NCI-H526 treated with DMSO at 0.1 percent for 48 hours (cell line): Measurements from ENCODE around the gene SDC3.

Experiments
- DNase-seq: peaks from one replicate; lab custom pipeline; 2025; lab: John Stamatoyannopoulos, UW

SDC3 gene

DNA sequence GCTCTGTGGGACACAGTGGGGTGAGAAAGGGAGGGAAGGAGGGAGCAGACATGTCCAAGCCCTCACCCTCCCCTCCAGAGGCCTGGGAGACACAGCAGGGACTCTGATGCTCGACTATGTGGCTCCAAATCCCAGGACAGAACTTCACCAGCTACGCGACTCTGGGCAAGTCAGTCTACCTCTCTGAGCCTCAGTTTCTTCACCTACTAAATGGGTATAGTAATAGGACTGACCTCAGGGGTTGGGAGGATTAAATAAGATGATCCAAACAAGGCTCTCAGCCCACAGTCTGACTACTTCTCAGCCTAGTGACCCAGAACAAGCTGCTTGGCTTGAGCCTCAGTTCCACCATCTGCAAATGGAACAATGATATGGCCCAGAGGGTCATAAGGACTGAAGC lies 19.6 kb downstream of the SDC3 start:
- DNase-seq, result no peak

DNA sequence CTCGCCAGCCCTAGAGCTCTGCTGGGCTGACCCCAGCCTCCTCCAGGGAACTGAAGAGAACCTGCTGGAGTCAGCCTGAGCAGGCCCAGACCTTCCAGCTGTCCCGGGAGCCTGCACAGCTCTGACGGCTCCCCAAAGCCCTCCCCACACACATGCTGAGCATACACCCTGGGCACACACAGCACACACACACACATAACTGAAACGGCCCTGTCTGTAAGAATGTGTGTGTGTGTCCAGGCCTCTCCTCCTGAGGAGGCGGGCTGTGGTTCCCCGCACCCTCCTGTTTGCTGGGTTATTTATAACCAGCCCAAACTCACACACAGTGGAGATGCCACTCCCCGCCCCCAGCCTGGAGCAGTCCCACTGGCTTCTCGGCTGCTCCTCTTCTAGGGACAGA lies 20.2 kb downstream of the SDC3 start:
- peak; percentile 66 for DNase-seq

DNA sequence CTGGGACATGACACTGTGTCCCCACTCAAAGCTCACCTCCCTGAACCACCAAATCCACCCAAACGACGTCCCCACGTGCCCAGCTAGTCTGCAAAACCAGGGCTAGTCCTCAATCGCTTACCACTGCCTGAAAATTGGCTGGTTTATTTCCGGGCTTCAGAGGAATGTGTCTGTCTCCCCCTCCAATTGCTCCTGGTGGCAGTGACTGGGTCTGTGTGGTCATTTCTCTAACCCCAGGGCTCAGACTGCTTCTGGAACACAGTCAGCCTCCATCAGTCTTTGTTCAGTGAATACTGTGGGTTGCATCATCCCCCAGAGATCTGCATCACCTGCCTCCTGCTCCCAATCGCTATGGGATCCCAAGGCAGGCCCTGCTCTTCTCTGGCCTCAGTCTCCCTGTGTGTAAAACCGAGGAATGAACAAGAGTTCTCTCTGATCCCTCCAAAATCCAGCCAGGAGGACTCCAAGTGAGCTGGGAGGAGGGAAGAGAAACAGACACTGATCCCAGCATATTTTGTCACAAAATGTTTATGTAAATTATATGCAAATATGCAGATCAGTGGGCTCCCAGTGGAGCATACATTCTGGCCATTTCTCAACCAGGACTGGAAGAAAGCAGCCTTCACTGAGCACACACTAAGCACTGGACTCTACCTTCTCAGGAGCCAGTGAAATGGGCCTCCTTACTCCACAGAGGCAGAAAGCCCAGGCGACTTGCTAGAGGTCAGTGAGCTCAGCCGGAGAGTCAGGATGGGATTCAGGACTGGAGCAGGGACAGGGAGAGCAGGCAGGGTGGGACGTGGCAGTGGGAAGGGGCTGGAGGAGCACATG lies 20.9 kb downstream of the SDC3 start:
- peak; percentile 70 for DNase-seq

DNA sequence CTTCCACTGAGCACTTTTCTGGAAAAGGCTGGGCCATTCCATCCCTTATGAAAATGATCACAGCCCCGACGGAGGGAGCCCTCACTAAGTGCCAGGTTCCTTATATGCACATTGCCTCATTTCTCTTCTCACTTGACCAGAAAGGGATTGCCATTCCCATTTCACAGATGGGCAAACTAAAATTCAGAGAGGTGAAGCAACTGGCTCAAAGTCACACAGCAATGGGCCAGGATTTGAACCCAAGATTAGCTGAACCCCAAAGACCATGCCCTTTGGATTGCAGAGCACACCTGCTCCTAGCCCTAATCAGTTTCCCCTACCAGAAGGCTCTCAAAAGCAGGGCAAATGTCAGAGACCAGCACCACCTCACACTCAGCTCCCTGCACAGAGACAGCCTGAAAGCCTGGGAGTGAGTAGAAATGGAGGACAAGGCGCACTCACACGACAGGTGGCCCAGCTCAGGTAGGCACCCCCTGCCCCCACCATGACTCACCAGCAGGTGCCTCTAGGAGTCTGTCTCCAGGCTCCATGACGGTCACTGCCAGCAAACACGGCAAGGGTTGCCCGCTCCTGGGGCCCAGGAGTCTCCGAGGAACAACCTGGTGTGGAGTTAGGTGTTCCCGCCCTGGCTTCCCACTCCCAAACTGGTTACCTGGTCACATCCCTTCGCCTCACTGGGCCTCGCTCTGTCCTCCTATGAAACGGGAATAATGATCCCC lies 21.7 kb downstream of the SDC3 start:
- no peak for DNase-seq

DNA sequence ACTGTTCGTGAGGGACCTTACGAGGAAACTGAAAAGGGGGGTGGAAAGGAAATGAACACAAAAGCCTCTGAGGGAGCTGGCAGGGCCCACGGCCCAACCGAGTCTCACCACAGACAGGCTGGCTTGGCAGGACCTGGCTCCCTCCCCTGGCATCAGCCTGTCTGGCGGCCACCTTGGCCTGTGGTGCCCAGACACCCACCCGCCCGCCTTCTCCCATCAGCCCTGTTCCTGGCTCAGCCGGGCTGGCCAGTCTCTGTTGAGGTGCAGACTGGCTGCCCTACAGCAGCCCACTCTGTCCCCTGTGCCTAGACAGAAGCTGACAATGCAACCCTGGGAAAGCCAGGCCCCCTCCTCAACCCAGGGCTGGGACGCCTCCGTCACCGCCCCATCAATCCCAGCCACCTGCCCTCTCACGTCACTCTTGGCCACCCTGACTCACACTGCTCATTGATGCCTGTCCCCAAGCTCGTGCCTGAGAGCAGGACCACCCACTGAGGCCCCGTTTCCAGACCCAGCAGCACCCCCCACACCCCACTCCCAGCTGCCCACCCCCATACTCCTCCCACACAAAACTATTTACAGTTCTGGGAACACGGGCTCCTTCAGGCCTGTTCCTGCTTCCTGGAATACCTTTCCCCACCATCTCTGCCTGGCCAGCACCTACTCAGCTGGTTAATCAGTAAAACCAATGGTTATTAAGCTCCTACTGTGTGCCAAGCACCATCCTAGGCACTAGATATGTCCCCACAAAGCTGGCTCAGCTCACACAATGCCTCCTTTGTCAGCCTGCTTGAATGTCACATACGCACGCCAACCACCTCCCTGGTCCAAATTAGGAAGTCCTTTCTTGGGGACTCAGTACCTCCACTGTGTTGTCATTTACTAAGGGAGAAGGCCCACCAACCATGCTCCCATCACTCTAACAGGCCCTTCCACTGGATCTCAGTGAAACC lies 22.7 kb downstream of the SDC3 start:
- no peak for DNase-seq

DNA sequence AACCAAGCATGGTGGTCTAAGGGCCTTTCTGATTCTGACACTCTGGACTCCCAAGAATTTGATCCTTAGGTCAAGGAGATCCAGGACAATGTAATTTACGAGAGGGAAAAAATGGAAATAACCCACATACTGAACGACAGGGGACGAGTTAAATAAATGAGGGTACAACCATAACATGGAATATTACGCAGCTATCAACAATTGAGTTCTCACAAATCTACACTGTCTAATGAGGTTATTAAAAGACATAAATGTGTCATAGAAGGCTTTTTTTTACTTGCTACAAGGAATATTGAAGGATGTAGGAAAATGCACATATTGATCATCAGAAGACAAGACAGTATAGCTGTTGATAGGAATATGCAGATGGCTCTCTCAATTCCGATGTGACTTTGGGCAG lies 23.8 kb downstream of the SDC3 start:
- DNase-seq, result no peak

DNA sequence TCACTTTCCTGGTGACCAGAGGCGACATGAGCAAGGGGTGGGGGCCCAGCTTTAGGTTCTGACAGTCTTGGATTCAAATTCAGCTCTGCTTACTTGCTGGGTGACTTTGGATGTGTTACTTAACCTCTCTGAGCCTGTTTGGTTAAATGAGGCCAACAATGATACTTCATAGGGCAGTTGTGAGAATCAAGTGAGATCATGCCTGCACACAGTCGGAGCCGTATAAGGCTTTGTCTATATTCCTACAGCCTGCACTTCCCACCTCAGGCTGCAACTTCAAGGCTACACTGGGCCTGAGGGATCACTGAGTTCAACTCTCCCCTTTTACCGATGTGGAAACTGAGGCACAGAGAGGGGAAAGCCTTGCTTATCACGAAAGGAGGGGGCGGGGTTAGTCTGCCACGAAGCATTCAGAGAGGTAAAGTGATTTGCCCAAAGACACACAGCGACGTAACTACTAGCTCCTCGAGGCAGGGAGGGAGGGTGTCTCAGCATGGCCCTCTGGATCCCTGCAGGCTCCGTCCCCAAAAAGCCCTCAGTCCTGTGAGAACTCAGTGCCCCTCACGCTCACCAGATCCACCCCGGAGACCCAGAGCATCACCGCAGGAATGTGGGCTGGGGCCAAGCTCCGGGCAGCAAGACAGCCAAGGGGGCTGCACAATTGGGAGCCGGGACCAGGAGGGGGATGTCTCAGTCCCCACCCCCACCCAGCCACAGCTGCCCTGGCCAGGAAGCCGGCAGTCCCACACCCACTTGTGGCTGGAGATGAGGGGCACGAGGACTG lies 25.0 kb downstream of the SDC3 start:
- no peak for DNase-seq

DNA sequence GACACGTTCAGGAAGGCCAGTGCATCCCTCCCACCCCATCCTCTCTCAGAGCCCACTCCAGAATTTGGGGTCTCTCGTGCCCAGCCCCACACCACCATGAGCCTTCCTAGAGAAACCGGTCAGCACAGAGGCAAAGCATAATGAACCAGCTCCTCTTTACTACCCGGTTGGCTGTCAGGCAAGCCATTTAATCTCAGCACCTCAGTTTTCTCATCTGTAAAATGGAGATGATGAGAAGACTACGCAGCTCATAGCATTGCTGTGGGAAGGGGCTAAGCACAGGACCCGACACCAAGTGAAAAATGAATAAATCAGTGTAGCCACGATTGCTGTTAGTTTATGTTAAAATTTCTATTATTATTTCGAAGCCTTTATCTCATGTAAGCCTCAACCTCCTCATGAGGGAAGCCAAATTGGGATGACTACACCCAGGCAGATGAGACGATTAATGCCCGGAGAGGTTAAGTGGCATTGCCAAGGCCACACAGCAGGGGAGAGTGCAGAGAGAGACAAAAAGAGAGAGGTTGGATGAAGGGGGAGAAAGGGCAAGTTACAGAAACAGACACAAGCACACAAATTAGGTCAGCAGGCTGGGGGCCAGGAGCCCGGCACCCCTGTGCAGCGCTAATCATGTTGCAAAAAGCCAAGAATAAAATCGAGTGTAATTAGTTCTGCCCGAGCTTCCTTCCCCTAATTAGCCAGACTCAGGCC lies 25.7 kb downstream of the SDC3 start:
- no peak for DNase-seq

DNA sequence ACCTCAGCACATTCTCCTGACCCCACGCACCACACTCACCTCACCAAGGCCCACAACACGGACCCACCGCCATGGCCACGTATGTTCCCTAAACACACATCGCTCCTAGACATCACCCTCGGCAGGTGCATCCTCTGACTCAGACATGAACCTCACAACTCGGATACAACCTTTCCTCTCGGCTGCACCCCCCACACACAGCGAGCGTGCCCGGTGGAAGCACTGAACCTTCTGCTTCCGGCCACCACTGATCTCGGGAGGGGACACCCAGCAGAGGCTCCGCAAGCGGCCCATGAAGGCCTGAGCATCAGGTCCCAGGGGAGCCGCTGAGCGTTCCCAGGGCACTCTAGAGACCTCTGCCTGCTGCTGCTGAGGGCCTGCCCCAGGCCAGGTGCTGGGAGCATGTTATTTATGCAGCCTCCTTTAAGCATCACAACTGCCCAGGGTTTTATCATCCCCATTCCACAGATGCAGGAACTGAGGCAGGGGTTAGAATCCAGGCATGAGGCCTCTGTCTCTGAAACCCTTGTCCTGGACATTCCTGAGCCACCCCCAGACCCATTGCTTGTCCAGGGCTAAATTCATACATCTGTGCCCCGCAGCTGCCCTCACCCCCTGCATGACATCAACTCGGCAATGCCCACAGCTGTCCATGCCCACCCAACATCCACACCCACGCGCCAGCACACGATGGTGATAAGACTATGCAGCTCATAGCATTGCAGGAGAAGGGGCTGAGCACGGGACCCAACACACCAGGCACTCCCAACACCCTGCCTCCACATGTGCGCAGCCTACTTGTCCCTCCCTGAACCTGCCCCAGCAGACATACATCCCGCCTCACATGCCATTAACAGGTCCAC lies 27.0 kb downstream of the SDC3 start:
- no peak for DNase-seq

DNA sequence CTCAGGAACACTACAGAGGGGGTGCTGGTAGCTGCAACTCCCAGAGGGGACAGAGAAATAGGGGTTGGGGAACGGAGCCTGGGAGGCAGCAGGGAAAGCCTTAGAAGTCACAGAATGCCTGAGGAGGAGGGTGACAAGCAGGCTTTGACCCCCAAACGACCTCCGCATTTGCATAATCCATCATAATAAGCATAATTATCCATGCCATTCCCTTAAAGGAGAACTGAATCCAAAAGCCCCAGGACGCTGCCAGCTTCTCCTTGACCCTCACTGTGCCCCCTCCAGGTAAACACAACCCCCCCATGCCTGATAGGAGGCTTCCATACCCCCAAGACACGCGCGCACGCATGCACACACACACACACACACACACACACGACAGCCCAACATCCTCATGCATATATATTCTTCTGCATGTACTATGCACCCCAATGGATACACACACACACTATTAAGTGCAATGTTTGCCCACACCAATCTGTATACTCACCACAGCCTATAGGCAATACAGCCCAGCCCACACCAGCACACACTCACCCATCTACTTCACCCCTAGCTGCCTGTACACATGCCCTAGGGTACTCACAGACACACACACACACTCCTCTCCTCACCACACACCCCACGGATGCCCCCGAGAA lies 27.8 kb downstream of the SDC3 start:
- DNase-seq, result no peak

DNA sequence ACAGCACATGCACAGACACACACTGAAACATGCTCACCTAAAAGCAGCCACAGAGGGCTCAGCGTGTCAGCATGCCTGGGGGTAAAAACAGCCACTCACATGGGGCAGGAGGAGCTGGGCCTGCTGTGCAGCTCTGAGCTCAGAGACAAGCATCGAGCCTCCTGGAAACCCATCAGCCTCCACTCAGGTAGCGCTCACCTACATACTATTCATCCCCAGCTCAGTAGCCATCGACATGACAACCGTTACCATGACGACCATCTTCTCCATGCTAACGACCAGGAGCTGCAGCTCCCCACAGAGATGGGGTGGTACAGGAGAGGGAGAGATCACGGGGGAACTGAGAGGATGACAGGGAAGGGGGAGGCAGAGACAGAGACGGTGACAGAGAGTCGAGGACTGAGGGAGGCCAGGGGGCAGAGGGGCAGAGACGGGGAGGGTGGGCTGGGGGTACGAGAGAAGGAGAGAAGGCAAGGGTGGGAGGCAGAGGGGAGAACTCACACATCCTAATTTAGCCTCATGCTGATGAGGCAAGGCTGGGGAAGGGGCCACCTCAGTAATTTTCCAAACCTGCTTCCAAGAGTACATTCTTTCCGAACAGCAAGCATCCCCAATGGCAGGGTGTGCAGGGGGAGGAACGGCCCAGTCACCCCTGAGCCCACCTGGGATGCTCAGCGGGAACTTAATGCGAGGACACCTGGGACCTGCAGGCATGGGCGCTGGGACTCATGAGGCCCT lies 28.4 kb downstream of the SDC3 start:
- peak; percentile 48 for DNase-seq

DNA sequence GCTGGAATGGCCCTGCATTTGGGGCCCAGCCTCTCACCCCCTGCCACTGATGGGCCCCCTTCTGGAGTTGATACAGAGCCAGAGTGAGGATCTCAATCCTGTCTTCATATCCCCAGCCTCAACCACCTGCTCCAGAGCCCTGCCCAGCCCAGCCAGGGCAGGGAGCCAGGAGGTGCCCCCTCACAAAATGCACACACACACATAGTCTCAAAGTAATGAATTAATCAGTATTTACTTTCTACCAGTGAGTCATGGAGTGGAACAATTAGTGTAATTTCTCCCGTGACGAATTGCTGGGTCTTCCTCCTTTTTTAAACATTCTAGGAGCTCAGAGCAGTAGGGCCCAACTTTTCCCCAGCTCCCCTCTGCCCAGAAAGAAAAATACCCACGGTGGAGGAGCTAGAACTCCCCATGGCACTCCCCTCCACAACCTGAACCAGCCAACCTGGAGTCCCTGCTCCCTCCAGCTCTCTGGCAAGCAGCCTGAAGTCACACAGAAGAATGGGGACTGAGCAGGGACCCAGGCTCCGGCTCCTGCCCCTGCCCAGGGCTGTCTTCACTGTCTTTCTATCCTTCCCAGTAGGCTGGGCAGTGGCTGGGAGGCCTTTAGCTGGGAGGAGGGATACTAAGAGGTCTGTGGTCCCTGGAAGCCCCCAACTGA lies 29.3 kb downstream of the SDC3 start:
- no peak for DNase-seq

DNA sequence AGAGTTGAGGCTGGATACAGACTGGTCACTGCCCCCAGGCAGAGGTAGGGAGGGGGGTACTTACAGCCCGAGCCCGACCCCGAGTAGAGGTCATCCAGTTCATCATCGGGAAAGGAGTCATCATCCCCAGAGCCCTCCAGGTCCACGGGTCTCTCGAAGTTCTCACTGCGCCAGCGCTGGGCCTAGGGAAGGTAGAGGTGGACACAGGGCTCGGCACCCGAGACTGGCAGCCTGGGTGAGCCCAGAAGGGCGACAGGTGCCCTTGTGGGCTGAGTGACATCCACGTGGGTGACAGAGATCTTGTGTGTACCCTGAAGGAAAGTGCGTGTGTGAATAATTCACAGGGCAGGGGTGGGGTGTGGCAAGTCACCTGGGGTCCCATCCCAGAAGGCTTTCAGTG lies 30.0 kb downstream of the SDC3 start:
- DNase-seq, result no peak

DNA sequence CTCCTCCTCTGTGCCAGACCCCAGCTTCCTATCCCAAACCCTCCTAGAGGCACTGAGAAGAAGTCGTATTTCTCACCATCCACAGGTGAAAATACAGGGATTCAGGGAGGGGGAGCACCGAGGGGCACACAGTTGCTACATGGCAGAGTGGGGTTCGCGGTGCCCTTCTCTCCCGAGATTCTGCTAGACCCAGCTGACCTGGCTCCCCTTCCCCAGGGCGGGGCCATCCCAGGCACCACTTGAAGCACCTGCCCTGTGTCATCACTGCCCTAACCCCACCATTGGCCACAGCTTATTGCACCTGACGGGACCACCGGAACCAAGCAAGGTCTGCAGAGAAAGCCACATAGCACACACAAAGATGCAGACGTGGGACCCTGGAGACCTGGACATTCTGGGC lies 30.5 kb downstream of the SDC3 start:
- no peak for DNase-seq

DNA sequence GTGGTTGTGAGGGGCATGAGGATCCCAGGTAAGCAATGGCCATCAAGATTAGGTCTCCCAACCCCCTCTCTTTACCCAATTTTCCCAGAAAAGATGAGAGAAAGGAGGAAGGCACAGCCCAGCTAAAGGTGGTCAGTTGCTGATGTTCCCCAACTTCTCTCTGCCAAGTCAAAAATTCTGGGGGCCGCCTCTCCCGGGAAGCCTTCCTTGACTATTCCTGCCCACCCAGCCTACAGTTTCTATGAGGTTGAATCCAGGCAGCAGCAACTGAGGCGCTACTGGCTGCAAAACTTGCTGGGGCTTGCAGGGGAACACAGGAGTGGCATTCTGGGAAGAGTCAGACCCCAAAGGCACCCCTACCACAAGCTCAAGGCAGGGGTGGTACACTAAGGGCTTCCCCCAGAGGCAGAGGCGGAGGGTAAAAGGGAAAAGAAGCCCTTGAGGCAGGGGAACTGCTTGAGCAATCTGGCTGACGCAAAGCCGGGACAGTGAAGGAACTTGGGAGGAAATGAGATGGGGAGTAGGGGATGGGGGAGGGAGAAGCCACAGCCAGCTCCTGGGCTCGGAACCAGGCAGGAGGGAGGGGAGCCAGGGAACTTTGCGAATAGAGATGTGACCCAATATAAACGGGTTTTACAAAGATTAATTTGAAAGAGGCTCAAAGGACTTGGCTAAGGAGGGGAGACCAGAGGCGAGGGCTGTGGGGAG lies 31.2 kb downstream of the SDC3 start:
- DNase-seq, result no peak

DNA sequence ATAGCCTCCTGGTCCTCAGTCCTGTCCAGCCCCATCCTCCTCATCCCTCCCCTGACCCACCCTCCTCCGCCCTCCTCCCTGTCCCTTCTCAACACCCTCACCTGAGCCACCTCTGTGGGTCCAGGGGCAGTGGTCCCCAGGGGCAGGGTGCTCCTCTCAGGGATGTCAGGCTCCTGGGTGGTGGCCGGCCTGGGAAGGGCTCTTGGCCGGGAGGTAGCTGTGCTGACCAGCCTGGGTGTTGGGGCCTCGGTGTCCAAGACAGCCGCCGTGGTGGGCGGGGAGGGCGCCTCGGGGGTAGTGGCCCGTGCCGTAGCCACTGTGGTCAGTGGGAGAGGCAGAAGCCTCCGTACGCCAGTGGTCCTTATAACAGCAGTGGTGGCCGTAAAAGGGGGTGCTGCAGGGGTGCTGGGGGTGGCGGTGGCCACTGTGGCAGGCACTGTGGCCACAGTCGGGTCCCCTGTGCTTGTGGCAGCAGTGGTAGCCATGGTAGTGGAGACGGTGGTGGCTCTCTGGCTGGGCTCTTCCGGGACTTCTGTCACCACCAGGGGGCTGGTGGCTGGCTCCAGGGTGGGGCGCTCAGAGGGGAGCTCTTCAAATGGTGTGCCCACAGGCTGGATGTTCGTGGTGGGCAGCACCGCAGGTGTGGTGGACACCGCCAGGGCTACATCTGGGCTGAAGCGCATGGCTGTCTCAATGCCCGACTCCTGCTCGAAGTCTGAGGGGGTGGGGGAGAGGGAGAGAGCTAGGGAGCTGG lies 31.9 kb downstream of the SDC3 start:
- no peak for DNase-seq

DNA sequence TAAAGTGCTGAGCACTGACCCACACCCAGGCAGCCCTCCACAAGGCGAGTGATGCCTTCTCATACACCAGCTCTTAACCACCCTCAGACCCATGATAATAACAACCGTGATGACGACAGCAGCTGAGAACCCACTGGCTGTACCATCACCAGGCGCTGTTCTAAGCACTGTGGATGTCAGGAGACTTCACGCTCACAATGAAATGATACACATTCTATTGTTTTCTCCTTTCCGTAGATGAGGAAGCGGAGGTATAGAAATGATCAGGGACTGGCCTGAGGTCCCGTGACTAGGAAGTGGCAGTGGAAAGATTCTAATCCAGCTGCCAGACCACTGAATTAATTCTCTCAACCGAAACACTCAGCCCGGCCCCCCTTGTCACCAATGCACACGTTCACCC lies 32.6 kb downstream of the SDC3 start:
- DNase-seq, result no peak
